ENCODE data around the gene GAS1.

The GAS1 gene

GRCh38 chr9:86978922-86979474, 31.7 kb upstream of the GAS1 start:
- Histone ChIP-seq H3K4me3 (ENCODE audit: low read depth, low read length) (no peak overlapping the region), H3K4me1 (ENCODE audit: control insufficient read depth, insufficient read depth, low read length) (no peaks in the 10 kb centered on the region), H3K27me3 (ENCODE audit: control insufficient read depth, insufficient read depth, low read length) (no peaks in the 10 kb centered on the region), H3K36me3 (ENCODE audit: control insufficient read depth, insufficient read depth, low read length) (no peaks in the 10 kb centered on the region), H3K9ac (ENCODE audit: low read depth, low read length) (no peak overlapping the region), H3K9me3 (ENCODE audit: control insufficient read depth, insufficient read depth, low read length) (no peaks in the 10 kb centered on the region)

GRCh38 chr9:86978413-86978812, 31.1 kb upstream of the GAS1 start:
- H3K9ac ChIP-seq (ENCODE audit: low read depth, low read length): no peak overlapping the region
- H3K4me1 ChIP-seq (ENCODE audit: control insufficient read depth, insufficient read depth, low read length): no peaks in the 10 kb centered on the region
- no peaks in the 10 kb centered on the region for H3K36me3 ChIP-seq (ENCODE audit: control insufficient read depth, insufficient read depth, low read length)
- H3K9me3 ChIP-seq (ENCODE audit: control insufficient read depth, insufficient read depth, low read length): no peaks in the 10 kb centered on the region
- no peak overlapping the region for H3K4me3 ChIP-seq (ENCODE audit: low read depth, low read length)
- H3K27me3 ChIP-seq (ENCODE audit: control insufficient read depth, insufficient read depth, low read length): no peaks in the 10 kb centered on the region

- H3K36me3 ChIP-seq (ENCODE audit: control insufficient read depth, insufficient read depth, low read length): no peaks in the 10 kb centered on the region
- H3K4me1 ChIP-seq (ENCODE audit: control insufficient read depth, insufficient read depth, low read length): no peaks in the 10 kb centered on the region
- H3K9me3 ChIP-seq (ENCODE audit: control insufficient read depth, insufficient read depth, low read length): no peaks in the 10 kb centered on the region
- no peak overlapping the region for H3K9ac ChIP-seq (ENCODE audit: low read depth, low read length)
- no peak overlapping the region for H3K4me3 ChIP-seq (ENCODE audit: low read depth, low read length)
- no peaks in the 10 kb centered on the region for H3K27me3 ChIP-seq (ENCODE audit: control insufficient read depth, insufficient read depth, low read length)
These were observed 30.0 kb upstream of the GAS1 start for GRCh38 chr9:86977205-86977835.

- Histone ChIP-seq H3K4me1 (ENCODE audit: control insufficient read depth, insufficient read depth, low read length) (no peaks in the 10 kb centered on the region), H3K27me3 (ENCODE audit: control insufficient read depth, insufficient read depth, low read length) (no peaks in the 10 kb centered on the region), H3K9ac (ENCODE audit: low read depth, low read length) (no peak overlapping the region), H3K9me3 (ENCODE audit: control insufficient read depth, insufficient read depth, low read length) (no peaks in the 10 kb centered on the region), H3K4me3 (ENCODE audit: low read depth, low read length) (no peak overlapping the region), H3K36me3 (ENCODE audit: control insufficient read depth, insufficient read depth, low read length) (no peaks in the 10 kb centered on the region)
These were observed 28.3 kb upstream of the GAS1 start for GRCh38 chr9:86975606-86976005.

- no peaks in the 10 kb centered on the region for H3K27me3 ChIP-seq (ENCODE audit: control insufficient read depth, insufficient read depth, low read length)
- no peak overlapping the region for H3K9ac ChIP-seq (ENCODE audit: low read depth, low read length)
- H3K4me1 ChIP-seq (ENCODE audit: control insufficient read depth, insufficient read depth, low read length): no peaks in the 10 kb centered on the region
- no peaks in the 10 kb centered on the region for H3K36me3 ChIP-seq (ENCODE audit: control insufficient read depth, insufficient read depth, low read length)
- H3K4me3 ChIP-seq (ENCODE audit: low read depth, low read length): no peak overlapping the region
- no peaks in the 10 kb centered on the region for H3K9me3 ChIP-seq (ENCODE audit: control insufficient read depth, insufficient read depth, low read length)
These were observed 27.7 kb upstream of the GAS1 start for GRCh38 chr9:86975036-86975435.

- Histone ChIP-seq H3K9me3 (ENCODE audit: control insufficient read depth, insufficient read depth, low read length) (no peaks in the 10 kb centered on the region), H3K9ac (ENCODE audit: low read depth, low read length) (no peak overlapping the region), H3K4me1 (ENCODE audit: control insufficient read depth, insufficient read depth, low read length) (no peaks in the 10 kb centered on the region), H3K36me3 (ENCODE audit: control insufficient read depth, insufficient read depth, low read length) (no peaks in the 10 kb centered on the region), H3K4me3 (ENCODE audit: low read depth, low read length) (no peak overlapping the region), H3K27me3 (ENCODE audit: control insufficient read depth, insufficient read depth, low read length) (no peaks in the 10 kb centered on the region)
These were observed 27.1 kb upstream of the GAS1 start for GRCh38 chr9:86974421-86974820.

- Histone ChIP-seq H3K4me3 (ENCODE audit: low read depth, low read length) (no peak overlapping the region), H3K4me1 (ENCODE audit: control insufficient read depth, insufficient read depth, low read length) (no peaks in the 10 kb centered on the region), H3K36me3 (ENCODE audit: control insufficient read depth, insufficient read depth, low read length) (no peaks in the 10 kb centered on the region), H3K27me3 (ENCODE audit: control insufficient read depth, insufficient read depth, low read length) (no peaks in the 10 kb centered on the region), H3K9ac (ENCODE audit: low read depth, low read length) (no peak overlapping the region), H3K9me3 (ENCODE audit: control insufficient read depth, insufficient read depth, low read length) (no peaks in the 10 kb centered on the region)
These were observed 24.4 kb upstream of the GAS1 start for GRCh38 chr9:86971742-86972141.

- H3K9ac ChIP-seq (ENCODE audit: low read depth, low read length): no peak overlapping the region
- no peaks in the 10 kb centered on the region for H3K36me3 ChIP-seq (ENCODE audit: control insufficient read depth, insufficient read depth, low read length)
- no peaks in the 10 kb centered on the region for H3K27me3 ChIP-seq (ENCODE audit: control insufficient read depth, insufficient read depth, low read length)
- H3K9me3 ChIP-seq (ENCODE audit: control insufficient read depth, insufficient read depth, low read length): no peaks in the 10 kb centered on the region
- no peak overlapping the region for H3K4me3 ChIP-seq (ENCODE audit: low read depth, low read length)
- no peaks in the 10 kb centered on the region for H3K4me1 ChIP-seq (ENCODE audit: control insufficient read depth, insufficient read depth, low read length)
These were observed 21.1 kb upstream of the GAS1 start for GRCh38 chr9:86968258-86968920.

GRCh38 chr9:86966852-86967511, 19.7 kb upstream of the GAS1 start:
- Histone ChIP-seq H3K36me3 (ENCODE audit: control insufficient read depth, insufficient read depth, low read length) (no peaks in the 10 kb centered on the region), H3K9me3 (ENCODE audit: control insufficient read depth, insufficient read depth, low read length) (no peaks in the 10 kb centered on the region), H3K27me3 (ENCODE audit: control insufficient read depth, insufficient read depth, low read length) (no peaks in the 10 kb centered on the region), H3K4me1 (ENCODE audit: control insufficient read depth, insufficient read depth, low read length) (no peaks in the 10 kb centered on the region), H3K9ac (ENCODE audit: low read depth, low read length) (no peak overlapping the region), H3K4me3 (ENCODE audit: low read depth, low read length) (no peak overlapping the region)

GRCh38 chr9:86965636-86966395, 18.5 kb upstream of the GAS1 start:
- no peak overlapping the region for H3K4me3 ChIP-seq (ENCODE audit: low read depth, low read length)
- H3K27me3 ChIP-seq (ENCODE audit: control insufficient read depth, insufficient read depth, low read length): no peaks in the 10 kb centered on the region
- H3K9me3 ChIP-seq (ENCODE audit: control insufficient read depth, insufficient read depth, low read length): no peaks in the 10 kb centered on the region
- no peaks in the 10 kb centered on the region for H3K36me3 ChIP-seq (ENCODE audit: control insufficient read depth, insufficient read depth, low read length)
- no peak overlapping the region for H3K9ac ChIP-seq (ENCODE audit: low read depth, low read length)
- H3K4me1 ChIP-seq (ENCODE audit: control insufficient read depth, insufficient read depth, low read length): no peaks in the 10 kb centered on the region

- peaks cover 2% of the 10 kb centered on the region for H3K27me3 ChIP-seq (ENCODE audit: control insufficient read depth, insufficient read depth, low read length)
These were observed 15.4 kb upstream of the GAS1 start for GRCh38 chr9:86962692-86963091.

More at GRCh38 chr9:86962692-86963091, 15.4 kb upstream of the GAS1 start:
- Histone ChIP-seq H3K36me3 (ENCODE audit: control insufficient read depth, insufficient read depth, low read length) (no peaks in the 10 kb centered on the region), H3K9ac (ENCODE audit: low read depth, low read length) (no peak overlapping the region), H3K9me3 (ENCODE audit: control insufficient read depth, insufficient read depth, low read length) (no peaks in the 10 kb centered on the region), H3K4me3 (ENCODE audit: low read depth, low read length) (no peak overlapping the region), H3K4me1 (ENCODE audit: control insufficient read depth, insufficient read depth, low read length) (no peaks in the 10 kb centered on the region)
